Measurements from ENCODE around the gene DRC1.

DNA sequence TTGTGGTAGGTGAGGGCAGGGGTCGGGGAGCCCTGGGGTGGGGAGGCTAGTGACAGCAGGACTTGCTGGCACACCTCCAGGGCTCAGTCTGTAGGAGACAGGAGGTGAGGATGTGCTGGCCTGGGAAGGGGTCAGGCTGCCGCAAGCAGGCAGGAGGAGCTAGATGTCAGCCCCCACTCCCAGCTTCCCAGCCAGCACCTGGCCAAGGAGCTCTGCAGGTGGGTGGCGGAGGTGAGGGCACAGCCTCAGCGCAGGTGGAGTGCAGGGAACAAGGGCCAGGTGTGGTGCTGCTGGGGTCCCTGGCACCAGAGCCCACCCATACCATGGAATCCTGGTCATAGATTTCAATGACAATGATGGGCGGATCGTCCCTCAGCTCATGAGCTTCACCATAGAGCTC lies 73.3 kb downstream of the DRC1 start:
- TF ChIP-seq POLR2A (IDR thresholded peaks at IDR 0.05) (no peak), POLR2AphosphoS5 (IDR thresholded peaks at IDR 0.05) (no peak)
- TF ChIP-seq, protein P1, sequence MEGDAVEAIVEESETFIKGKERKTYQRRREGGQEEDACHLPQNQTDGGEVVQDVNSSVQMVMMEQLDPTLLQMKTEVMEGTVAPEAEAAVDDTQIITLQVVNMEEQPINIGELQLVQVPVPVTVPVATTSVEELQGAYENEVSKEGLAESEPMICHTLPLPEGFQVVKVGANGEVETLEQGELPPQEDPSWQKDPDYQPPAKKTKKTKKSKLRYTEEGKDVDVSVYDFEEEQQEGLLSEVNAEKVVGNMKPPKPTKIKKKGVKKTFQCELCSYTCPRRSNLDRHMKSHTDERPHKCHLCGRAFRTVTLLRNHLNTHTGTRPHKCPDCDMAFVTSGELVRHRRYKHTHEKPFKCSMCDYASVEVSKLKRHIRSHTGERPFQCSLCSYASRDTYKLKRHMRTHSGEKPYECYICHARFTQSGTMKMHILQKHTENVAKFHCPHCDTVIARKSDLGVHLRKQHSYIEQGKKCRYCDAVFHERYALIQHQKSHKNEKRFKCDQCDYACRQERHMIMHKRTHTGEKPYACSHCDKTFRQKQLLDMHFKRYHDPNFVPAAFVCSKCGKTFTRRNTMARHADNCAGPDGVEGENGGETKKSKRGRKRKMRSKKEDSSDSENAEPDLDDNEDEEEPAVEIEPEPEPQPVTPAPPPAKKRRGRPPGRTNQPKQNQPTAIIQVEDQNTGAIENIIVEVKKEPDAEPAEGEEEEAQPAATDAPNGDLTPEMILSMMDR (IDR thresholded peaks at IDR 0.05), result no peak
